Endometrium (tissue), 2 donors: Measurements from ENCODE around the gene MXI1.

ENCODE experiments used
- FAIRE-seq: peaks from 2 replicates; lab custom pipeline; 2012; peaks lifted over from hg19 to GRCh38; lab: Jason Lieb, UNC
- donor health status: control.
- donor health status: control.

The MXI1 gene

DNA sequence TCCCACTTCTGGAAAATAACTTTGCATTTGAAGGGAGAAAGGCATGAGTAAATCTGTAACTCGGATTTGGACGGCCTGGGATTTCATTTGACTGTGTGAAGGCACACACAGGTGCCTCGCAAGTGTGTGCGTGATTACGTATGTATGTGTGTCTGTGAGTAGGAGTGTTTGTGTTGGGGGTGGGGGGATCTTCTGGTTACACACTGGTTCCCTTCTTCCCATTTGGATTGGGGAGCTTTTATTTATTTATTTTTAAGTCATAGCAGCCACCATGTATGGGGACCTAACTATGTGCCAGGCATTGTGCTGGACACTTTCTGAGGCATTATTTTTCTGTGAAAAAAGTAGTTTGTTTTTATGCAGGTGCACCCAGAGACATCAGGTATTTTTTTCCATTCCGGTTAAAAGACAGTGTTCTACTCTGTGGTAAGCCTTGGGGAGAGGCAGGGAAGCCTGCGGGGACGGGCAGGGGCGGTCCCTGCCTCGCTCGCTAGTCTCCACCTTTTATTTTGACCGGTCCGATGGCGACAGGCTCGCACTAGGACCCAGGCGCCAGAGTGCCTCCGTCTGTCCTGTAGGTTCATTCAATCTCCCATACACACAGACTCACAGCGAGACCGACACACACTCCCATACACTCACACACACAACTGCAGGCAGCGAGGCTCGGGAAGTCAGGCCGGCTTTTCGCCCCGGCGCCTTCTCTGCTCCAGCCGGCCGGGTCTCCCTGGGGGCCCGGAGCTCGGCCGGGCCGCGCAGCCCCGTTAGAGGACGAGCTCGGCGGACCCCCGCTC, at the start of gene MXI1:
TSS of gene MXI1 (plus strand) at position 595 of the 794 bp plus-strand sequence. CDS start 204 bp downstream, outside the sequence.
- FAIRE-seq, result no peak

DNA sequence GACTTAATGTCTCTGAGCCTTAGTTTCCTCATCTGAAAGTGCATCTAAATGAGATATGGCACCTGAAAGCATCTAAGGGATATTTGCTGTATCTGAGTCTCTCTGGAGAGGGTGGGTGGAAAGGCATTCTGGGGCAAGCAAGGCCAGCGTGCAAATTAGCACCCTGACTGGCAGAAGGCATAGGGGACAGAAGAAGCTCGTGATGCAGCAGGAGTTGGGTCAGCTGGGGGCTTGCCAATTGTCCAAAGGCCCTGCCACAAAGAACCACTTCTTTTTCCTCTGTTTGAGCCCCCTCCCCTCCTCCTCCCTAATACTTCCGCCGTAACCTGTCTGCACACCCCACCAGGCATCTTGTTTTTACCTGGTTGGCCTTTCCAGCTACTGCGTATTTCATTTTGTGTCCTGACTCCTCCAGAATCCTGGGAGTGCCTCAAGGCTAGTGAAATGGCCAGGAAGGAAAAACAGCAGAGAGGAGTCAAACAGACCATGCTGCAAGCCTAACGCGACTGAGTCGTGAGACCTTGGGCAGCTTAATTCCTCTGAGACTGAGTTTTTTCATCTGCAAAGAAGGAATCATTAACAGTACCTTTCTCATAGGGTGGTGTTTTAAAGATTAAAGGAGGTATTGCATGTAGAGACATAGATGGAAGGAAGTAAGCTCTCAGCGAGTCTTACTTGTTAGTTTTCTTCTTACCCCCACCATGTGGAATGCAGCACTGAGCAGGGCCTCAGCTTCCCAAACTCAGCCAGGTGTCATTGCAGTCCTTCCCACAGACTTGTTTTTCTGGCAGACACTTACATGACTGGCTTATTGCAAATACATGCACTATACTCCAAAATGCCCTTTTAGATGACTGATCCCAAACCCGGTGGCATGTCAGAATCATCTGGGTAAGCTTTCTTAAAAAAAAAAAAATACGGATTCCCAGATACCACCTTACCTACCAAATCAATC, 49.1 kb upstream of the MXI1 start:
- FAIRE-seq, result no peak

DNA sequence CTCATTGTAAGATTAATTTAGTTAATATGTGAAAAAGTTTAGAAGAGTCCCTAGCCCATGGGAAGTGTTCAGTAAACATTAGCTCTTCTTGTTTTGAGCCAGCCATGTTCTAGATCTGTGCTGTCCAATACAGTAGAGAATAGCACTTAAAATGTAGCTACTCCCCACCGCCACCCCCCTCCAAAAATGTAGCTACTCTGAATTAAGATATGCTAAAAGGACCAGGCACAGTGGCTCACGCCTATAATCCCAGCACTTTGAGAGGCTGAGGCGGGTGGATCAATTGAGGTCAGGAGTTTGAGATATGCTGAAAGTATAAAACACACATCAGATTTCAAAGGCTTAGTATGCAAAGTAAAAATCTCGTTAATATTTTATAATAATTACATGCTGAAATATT, 47.3 kb upstream of the MXI1 start:
- FAIRE-seq, result no peak

DNA sequence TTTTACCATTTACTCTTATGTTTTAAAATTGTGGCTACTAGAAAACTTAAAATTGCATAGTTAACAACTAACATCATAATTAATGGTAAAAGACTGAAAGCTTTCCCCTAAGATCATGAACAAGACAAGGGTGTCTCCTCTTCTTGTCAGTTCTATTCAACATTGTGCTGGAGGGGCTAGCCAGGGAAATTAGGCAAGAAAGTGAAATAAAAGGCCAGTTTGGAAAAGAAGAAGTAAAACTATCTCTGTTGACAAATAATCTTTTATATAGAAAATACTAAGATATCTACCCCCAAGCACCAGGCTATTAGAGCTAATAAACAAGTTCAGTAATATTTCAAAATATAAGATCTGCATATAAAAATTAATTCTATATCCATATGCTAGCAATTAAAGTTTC, 46.9 kb upstream of the MXI1 start:
- FAIRE-seq, result no peak

DNA sequence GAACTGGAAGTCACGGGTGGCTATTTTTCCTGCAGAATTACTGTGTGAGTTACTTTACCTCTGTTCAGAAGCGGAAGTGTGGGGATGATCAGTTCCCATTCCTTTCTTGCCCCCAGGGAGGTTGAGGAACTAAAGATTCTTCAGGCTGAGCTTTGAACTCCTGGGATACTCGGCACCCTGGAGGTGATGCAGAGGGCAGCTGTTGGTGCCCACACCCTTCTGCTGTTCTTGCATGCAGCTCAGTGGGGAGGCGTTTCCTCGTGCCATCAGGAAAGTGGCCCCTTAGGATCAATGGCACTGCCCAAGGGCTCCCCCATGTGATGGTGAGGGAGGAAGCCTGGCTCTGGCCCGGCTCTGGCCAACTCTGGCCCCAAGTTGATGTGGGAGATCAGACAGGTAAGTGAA, 44.7 kb upstream of the MXI1 start:
- no peak for FAIRE-seq

DNA sequence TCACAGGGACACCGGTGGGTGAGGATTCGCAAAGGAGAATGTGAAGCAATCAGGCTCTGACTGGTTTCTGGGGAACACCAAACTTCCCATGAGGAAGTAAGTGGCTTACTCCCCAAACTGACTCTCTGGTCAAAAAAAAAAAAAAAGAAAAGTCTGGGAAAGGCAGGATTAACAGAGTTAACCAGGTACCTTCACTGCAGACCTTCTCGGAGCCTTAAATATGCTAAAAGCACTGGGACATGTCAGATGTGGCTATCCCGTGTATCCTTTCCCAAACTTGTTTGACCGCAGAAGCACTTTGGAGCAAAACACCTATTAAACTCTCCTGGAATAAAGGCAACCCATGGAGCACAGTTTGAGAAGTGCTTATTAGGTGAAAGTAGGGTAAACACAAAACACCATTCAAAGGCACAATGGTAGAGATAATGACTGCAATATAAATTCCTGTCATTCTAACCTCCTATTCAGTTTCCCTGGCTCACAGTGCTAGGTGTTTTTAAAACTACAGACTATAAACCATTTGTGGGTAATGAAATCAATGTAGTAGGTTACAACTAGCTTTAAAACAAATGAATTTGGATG, 44.1 kb upstream of the MXI1 start:
- FAIRE-seq, result no peak

DNA sequence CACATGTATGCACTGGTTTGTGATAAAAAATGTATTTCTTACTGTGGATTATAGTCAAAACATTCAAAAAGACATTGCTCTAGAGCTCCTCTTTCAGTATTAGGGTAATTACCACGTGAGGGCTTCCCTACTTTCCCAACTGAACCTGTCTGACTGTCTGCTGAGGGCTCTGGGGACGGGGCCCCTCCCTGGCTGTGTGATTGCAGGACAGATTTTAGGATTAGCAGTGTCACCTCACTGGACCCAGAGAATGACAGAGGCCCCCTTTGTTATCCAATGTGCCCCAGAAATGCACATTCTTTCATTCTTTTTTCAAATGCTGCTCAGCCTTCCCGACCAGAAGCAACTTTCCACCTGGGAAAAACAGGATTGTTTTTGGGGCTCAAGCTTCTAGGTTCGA, 43.6 kb upstream of the MXI1 start:
- FAIRE-seq, result no peak

DNA sequence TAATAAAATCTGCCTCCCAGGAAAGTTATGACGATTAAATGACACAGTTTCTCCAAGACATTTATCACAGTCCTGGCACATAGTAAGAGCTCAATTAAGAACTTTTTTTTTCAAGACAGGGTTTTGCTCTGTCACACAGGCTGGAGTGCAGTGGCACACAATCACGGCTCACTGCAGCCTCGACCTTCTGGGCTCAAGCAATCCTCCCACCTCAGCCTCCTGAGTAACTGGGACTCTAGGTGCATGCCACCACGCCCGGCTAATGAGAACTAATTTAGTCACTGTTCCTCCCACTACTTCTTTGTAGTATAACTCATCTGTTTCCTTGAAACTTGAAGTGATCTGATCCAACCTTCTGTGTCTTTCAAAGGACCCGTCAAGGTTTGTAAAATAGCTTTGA, 42.2 kb upstream of the MXI1 start:
- no peak for FAIRE-seq

DNA sequence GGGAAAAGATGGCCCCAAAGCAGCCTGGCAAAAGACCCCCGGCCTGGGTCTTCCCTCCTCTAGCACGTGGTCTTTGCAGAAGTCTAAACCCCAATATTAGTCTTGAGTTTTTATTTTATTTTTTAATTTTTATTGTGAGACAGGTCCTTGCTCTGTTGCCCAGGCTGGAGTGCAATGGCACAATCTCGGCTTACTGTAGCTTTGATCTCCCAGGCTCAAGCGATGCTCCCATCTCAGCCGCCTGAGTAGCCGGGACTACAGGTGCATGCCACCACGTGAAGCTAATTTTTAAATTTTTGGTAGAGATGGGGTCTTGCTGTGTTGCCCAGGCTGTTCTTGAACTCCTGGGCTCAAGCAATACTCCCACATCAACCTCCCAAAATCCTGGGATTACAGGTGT, 40.3 kb upstream of the MXI1 start:
- FAIRE-seq, result no peak

DNA sequence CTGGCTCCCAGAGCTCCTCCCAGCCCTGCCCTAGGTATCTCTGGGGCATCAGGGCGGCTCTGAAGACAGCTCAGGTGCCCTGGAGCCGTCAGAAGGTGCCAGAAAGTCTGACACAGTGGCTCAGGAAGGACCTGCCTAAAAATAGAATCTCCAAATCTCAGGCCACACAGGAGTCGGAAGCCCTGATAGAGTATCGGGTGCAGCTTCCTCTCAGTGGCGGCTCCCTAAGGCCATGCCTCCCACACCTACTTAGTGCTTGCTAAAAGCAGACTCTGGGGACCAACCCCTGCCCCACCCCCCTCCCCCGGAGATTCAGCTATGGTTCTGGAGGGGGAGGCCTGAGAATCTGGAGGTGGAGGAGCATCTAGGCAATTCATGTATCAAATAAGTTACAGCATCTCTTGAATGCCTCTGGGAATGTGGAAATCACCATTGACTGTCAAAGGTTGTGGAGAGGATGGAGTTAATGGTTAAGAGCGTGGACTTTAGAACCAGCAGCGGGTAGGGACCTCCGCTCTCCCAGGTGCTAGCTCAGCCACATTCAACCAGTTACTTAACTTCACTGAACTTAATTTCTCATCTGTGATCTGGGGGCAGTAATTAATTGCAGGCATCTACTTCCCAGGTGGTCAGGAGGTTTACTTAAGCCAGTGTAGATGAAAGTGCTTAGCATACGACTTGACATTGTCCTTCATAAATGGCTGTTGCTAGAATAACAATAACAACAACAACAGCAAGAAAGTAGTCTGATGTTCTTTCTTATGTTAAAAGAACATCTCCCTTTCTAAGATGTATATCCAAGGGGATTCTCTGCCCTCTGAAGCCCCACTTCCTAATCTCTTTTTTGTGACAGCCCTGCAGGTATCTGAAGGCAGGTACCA, 38.6 kb upstream of the MXI1 start:
- FAIRE-seq, result no peak

DNA sequence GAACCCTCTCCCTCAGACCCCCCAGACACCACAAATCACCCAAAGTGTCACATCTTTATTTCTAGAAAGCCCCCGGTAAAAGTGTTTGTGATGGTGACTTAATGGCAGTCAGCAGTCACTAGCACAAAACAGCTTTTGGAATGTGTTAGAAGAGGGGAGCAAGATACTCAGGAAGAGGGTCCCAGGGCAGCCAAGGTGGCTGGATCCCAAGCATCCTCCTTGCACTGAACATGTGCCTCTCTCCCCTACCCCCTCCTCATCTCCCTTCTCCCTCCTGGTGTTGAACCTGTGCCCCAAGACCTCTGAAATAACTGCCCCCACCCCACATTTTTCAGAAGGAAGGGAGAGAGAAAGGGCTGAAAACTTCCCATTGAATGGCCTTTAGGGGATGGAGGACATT, 37.8 kb upstream of the MXI1 start:
- FAIRE-seq, result no peak

DNA sequence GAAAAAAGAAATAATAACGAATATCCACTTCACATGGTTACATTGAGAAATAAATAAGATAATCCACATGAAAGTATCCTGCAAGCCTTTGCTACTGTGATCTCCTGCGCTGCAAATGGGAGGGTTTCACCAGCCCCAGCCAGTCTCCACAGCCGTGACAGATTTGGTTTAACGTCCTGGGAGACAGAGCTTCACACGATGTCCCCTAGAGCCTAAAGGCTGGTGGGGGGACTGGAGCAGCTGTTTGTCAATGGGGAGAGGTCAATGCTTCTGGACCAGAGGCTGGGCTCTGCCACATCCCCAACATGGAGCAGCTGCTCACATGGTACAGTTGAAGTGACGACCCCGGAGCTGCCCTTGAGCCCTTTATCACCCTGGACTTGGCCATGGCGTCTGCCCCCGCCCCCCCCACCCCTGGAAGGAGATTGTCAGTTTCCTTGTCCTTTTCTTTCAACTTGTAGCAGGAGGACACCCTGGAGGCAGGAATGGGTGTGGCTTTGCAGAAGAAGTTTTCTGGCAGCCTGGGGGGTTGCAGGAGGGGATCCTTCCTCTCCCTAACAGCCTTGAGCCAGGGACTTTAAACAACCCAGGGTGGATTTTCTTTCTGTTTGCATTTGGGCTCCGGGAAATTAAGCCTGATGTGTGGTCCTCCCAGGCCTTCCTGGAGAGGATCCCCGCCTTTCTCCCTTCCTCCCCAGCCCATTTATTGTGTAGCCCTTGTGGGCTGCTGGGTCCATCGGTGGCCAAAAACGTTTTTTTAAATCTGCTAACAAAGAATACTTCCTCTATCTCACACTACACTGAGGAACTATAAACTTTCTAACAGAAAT, 37.0 kb upstream of the MXI1 start:
- no peak for FAIRE-seq

DNA sequence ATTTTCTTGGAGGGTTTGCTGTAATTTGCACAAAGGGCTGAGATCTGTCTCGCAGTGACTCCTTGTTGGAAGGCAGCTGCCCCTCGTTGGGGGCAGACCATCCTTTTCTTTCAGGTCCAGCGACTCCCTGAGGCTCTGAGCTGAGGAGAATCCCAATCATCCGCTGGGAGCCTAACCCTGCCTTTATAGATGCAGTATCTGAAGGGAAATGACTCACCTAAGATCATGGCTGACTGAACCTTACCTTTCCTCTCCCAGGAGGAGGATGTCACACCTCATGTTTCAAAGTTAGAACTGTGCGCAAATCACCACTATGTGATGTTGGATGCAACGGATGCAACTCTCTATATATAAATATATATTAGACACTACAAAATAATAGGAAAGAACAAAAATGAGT, 36.4 kb upstream of the MXI1 start:
- FAIRE-seq, result no peak

DNA sequence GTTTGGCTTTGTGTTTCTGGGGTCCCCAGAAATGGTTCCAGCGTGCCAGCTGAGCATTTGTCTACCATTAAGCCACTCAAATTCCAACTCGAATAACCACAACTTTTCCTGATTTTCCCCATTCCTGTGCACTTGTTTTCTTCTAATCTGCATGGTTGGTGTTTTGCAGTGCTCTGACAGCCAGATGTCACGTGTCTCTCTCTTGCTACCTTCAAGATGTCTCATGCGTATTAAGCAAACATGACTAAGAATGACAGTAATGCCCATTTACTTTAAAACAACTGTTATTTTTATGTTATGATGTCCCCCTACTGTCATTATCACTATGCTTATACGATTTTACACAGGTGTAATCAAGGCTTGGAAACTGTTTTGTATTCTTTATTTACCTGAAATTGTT, 35.2 kb upstream of the MXI1 start:
- FAIRE-seq, result no peak

DNA sequence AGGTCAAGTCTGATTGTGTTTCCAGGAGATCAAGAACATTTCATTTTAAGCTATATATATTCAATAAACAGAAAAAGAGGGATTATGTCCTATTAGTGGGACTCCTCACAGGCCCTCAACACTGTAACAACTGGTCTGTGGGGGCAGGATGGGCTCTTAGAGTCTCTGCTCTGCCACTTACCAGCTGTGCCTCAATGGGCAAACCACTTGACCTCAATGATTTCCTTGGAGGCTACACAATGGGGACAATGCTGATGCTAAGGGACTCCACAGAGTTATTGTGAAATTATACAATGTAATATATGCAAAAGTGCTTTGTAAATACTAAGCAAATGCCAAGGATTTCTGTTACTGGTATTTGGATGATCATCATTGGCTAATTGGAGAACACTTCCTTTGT, 33.2 kb upstream of the MXI1 start:
- no peak for FAIRE-seq

DNA sequence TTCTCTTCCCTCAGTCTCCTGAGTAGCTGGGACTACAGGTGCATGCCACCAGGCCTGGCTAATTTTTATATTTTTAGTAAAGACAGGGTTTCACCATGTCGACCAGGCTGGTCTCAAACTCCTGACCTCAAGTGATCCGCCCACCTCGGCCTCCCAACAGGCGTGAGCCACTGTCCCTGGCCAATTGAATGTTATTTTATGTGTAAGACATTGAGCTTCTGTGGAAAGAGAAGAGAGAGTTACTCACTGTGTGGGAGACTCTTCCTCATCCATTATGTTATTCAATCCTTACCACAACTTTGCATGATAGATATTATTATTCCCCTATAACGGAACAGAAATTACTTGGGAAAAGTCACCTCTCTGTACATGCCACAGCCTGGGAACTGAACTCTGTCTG, 32.6 kb upstream of the MXI1 start:
- no peak for FAIRE-seq

DNA sequence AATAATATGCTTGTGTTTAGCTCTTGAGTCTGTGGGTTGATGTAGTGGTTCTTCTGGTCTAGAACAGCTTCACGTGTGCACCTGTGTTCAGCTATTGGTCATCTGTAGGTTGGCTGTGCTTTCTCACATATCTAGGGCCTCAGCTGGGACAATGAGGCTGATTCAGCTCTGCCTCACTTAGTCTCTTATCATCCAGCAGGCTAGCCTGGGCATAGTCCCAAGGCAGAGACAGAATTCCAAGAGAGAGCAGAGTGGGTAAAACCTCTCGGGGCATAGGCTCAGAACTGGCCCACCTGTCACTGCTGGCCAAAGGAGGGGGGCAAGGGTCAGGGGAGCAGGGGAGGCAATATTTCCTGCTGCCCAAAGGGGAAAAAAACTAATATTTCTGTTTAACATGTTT, 32.0 kb upstream of the MXI1 start:
- FAIRE-seq, result no peak

DNA sequence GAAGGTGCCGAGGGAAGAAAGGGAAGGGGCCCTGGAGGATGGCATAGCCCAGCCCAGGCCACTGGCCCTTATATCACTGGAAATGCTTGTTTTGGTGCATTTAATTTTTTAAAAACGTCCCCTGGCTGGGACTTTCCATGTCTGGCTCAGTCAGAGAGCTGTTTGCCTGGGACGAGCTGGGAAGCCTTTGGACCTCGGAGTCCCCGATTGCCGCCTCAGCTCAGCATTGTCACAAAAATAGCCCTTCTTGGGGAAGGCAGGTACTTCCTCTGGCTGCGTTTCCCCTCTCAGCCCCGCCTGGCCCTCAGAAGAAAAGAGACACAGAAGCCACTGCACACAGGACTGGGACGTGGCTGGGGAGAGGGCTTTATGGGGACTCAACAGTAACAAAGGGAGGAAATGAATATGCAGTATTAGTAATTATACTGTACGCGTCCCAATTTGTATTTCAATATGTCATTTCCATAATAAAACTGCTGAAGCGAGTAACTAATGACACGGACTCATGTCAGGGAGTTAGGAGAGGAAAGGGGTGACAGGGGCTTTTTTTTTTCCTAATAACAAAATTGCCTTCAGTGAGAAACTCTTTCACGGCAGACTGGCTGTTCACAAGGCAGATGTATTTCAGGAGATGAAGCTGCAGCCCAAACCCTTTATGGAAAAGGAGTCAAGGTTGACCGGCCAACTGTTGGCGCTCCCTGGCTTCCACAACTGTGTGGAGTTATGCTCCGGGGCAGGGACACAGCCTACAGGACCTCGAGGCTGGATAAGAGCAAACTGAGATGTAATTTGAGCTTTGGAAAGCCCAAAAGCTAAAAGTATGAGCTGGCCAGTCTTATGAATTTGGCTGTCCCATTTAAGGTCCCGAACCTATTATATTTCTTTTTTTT, 31.0 kb upstream of the MXI1 start:
- FAIRE-seq, result no peak

DNA sequence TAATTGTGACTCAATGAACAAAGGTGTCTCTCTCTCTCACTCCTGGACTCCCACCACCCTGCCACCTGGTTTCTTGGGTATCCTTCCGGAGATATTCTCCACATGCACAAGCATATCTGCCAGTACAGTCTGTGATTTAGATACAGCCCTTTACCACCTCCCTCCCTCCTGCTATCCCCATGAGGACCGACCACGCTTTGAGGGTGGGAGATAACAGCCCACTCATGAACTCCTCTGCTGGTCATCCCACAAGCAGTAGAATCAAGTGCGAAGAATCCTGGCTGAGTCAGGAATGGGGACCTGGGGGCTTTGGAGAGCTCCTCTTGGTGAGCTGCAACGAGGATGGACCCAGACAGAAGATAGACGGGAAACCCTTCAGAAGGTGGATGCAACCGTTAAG, 28.2 kb upstream of the MXI1 start:
- FAIRE-seq, result no peak

DNA sequence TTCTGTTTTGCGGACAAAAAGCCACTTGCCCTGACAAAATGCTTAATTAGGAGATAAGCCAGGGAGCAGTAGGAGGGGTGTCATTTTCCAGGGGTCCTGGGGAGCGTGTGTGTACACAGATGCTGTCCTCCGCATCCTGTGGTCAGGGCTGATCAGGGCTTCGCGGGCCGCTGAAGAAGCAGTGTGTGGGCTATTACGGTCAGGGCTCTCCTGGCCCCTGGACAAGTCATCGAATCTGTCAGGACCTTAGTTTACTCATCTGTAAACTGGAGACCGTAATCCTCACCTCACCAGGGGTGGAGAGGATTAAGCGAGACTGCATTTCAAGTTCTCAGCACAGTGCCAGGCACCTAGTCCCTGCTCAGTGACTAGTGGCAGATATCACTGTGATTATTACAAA, 26.0 kb upstream of the MXI1 start:
- no peak for FAIRE-seq
